SU-DHL-6 (cell line): ENCODE results near the gene LRP1.

Source experiments
- H2AFZ ChIP-seq: fragments of 200-600 bp; sonication (generic); 2 replicates; pipeline ENCODE4 v1.6.1; 2014; ENCODE audit warnings: low read depth, mild to moderate bottlenecking, moderate library complexity, mixed read lengths, antibody characterized with exemption, low read length; ENCODE audit not compliant: severe bottlenecking
- H3F3A ChIP-seq: fragments of 200-600 bp; shearing (Covaris generic); 2 replicates; pipeline ENCODE4 v1.6.0; 2016; ENCODE audit warnings: antibody characterized with exemption, mild to moderate bottlenecking; ENCODE audit not compliant: insufficient read depth
- H3K27ac ChIP-seq: fragments of 200-600 bp; sonication (generic); 2 replicates; pipeline ENCODE4 v1.5.1; 2016; ENCODE audit warnings: low read depth, mild to moderate bottlenecking, low read length, moderate library complexity, mixed read lengths
- H3K27me3 ChIP-seq: fragments of 200-600 bp; sonication (generic), shearing (Covaris generic); 2 replicates; pipeline ENCODE4 v1.6.0; 2014; ENCODE audit warnings: mild to moderate bottlenecking, low read length
- H3K36me3 ChIP-seq: fragments of 200-600 bp; sonication (generic); 2 replicates; pipeline ENCODE4 v1.6.1; 2014; ENCODE audit warnings: mild to moderate bottlenecking, low read length, mixed read lengths
- H3K4me2 ChIP-seq: fragments of 300-600, 200-600 bp; shearing (Covaris generic), sonication (generic); 2 replicates; pipeline ENCODE4 v1.6.0; 2014; ENCODE audit warnings: low read length, low read depth, mild to moderate bottlenecking; ENCODE audit not compliant: poor library complexity, severe bottlenecking
- H3K4me3 ChIP-seq: fragments of 200-600 bp; sonication (generic); 2 replicates; pipeline ENCODE4 v1.5.1; 2014; ENCODE audit warnings: antibody characterized with exemption, low read length, mild to moderate bottlenecking, mixed read lengths; ENCODE audit not compliant: insufficient read depth, poor library complexity, severe bottlenecking
- H3K79me2 ChIP-seq: fragments of 200-600 bp; sonication (generic); 2 replicates; pipeline ENCODE4 v1.6.1; 2014; ENCODE audit warnings: mild to moderate bottlenecking, low read length, moderate library complexity; ENCODE audit not compliant: insufficient read depth
- H3K9ac ChIP-seq: fragments of 200-600 bp; sonication (generic); 2 replicates; pipeline ENCODE4 v1.7.0; 2014; ENCODE audit warnings: mild to moderate bottlenecking, low read length
- H3K9me2 ChIP-seq: fragments of 200-600 bp; sonication (generic); replicated peaks from 2 replicates; pipeline ENCODE4 v1.6.1; 2014; ENCODE audit warnings: low read length; ENCODE audit not compliant: insufficient read depth
- H3K9me3 ChIP-seq: fragments of 200-600 bp; sonication (generic); 2 replicates; pipeline ENCODE4 v1.6.1; 2014; ENCODE audit warnings: low read length, mixed read lengths; ENCODE audit not compliant: insufficient read depth
- H4K20me1 ChIP-seq: fragments of 200-600 bp; sonication (generic); 2 replicates; pipeline ENCODE4 v1.6.1; 2014; ENCODE audit warnings: low read depth, mild to moderate bottlenecking, antibody characterized with exemption, low read length, moderate library complexity, mixed read lengths
- CTCF ChIP-seq: fragments of 200-600 bp; sonication (generic); IDR thresholded peaks from one replicate; pipeline ENCODE4 v1.5.1; 2017; ENCODE audit warnings: antibody characterized with exemption, mild to moderate bottlenecking, low read length, moderate library complexity; ENCODE audit not compliant: insufficient read depth, poor library complexity, severe bottlenecking
- EZH2phosphoT487 ChIP-seq: fragments of 200-600 bp; sonication (generic), shearing (Covaris generic); conservative IDR thresholded peaks from 2 replicates; pipeline ENCODE4 v1.6.1; 2018; ENCODE audit warnings: mild to moderate bottlenecking, antibody characterized with exemption, low read length, moderate library complexity, mixed read lengths

LRP1 gene

GRCh38 chr12:57213058-57213715 is 84.9 kb downstream of the LRP1 start:
- H3K27me3 ChIP-seq: no peaks in the 10 kb centered on the region
- H3K79me2 ChIP-seq: peaks cover 2% of the 10 kb centered on the region; the same call in 1 of the 2 replicates
- no peaks in the 10 kb centered on the region for H3K36me3 ChIP-seq
- H3K9me2 ChIP-seq: no peaks in the 10 kb centered on the region
- TF ChIP-seq EZH2phosphoT487: no peak
- peak; percentile 72 for TF ChIP-seq CTCF
- no peak overlapping the region for H3K9ac ChIP-seq
- H3K27ac ChIP-seq: no peak overlapping the region
- no peaks in the 10 kb centered on the region for H4K20me1 ChIP-seq
- no peaks in the 10 kb centered on the region for H3K9me3 ChIP-seq
- H2AFZ ChIP-seq: no peak overlapping the region
- H3K4me2 ChIP-seq: peak overlapping the region; percentile 9
- peaks cover 9% of the 10 kb centered on the region for H3F3A ChIP-seq
- H3K4me3 ChIP-seq: no peak overlapping the region

- Histone ChIP-seq H4K20me1 (no peaks in the 10 kb centered on the region), H3K4me3 (no peak overlapping the region), H3K4me2 (no peak overlapping the region)
These were observed 85.6 kb downstream of the LRP1 start for GRCh38 chr12:57213763-57214397.

GRCh38 chr12:57214398-57214781 is 86.1 kb downstream of the LRP1 start:
- no peak overlapping the region for H3K27ac ChIP-seq
- TF ChIP-seq CTCF (peak; percentile 83), EZH2phosphoT487 (no peak)
- peaks cover 9% of the 10 kb centered on the region for H3F3A ChIP-seq
- H3K36me3 ChIP-seq: no peaks in the 10 kb centered on the region
- H3K27me3 ChIP-seq: no peaks in the 10 kb centered on the region
- no peak overlapping the region for H3K4me3 ChIP-seq
- H3K9me2 ChIP-seq: no peaks in the 10 kb centered on the region
- peaks cover 5% of the 10 kb centered on the region; the same call in 1 of the 2 replicates for H3K79me2 ChIP-seq
- H3K9ac ChIP-seq: no peak overlapping the region
- no peaks in the 10 kb centered on the region for H3K9me3 ChIP-seq
- H2AFZ ChIP-seq: no peak overlapping the region
- no peak overlapping the region for H3K4me2 ChIP-seq
- H4K20me1 ChIP-seq: no peaks in the 10 kb centered on the region

More at GRCh38 chr12:57213763-57214397, 85.6 kb downstream of the LRP1 start:
- no peaks in the 10 kb centered on the region for H3K36me3 ChIP-seq
- H3K9ac ChIP-seq: no peak overlapping the region
- H2AFZ ChIP-seq: no peak overlapping the region
- no peaks in the 10 kb centered on the region for H3K27me3 ChIP-seq
- no peak for TF ChIP-seq EZH2phosphoT487
- TF ChIP-seq CTCF: no peak
- H3K79me2 ChIP-seq: peaks cover 5% of the 10 kb centered on the region; the same call in 1 of the 2 replicates
- H3F3A ChIP-seq: peaks cover 9% of the 10 kb centered on the region
- H3K9me3 ChIP-seq: no peaks in the 10 kb centered on the region
- H3K27ac ChIP-seq: no peak overlapping the region
- H3K9me2 ChIP-seq: no peaks in the 10 kb centered on the region
